A549 (cell line): ENCODE measurements around the gene SH2B3. TPM values are rescaled to one million over a fixed set of nuclear protein-coding genes. Genes with fewer than 3 reads are reported as not detected.

Source experiments
- ATAC-seq, 2 experiments: fragments of 200-7000 bp in 1 of 2; fragments of >200 bp in 1 of 2; cut with Nextera tagmentation in 1 of 2; cut with Tn5 transposase in 1 of 2; 3 replicates each; pipeline versions ENCODE4 v1.8.0 to v1.9.1; 2018 to 2020; ENCODE audit warnings: mild to moderate bottlenecking in 1 of 2, moderate library complexity in 1 of 2
- CTCF ChIA-PET: fragments of 300-600 bp; sonication (Branson Sonifier 250); formaldehyde crosslinking; extraction: SDS; loops from one replicate; lab custom pipeline; 2021; ENCODE audit warnings: antibody characterized with exemption, inconsistent platforms; lab: Yijun Ruan, JAX
- POLR2A ChIA-PET: fragments of 350-600 bp; formaldehyde crosslinking; extraction: SDS; loops from one replicate; lab custom pipeline; 2021; ENCODE audit warnings: antibody characterized with exemption, inconsistent platforms; lab: Yijun Ruan, JAX
- DNase-seq, 2 experiments: peaks; one replicate each; pipeline versions ENCODE4 v3.0.0 to v3.0.0-alpha.2; 2011 to 2016; ENCODE audit warnings: low read depth in 1 of 2, low spot score in 1 of 2
- FAIRE-seq: peaks from 2 replicates; lab custom pipeline; 2011; peaks lifted over from hg19 to GRCh38; lab: Jason Lieb, UNC
- H3K27ac ChIP-seq, 2 experiments: fragments of >200 bp; sonication (Bioruptor Twin); formaldehyde crosslinking; 3 replicates each; pipeline ENCODE4 v1.5.1; 2016 to 2017
- H3K4me1 ChIP-seq: fragments of >200 bp; sonication (Bioruptor Twin); formaldehyde crosslinking; 3 replicates; pipeline ENCODE4 v1.6.1; 2016
- H3K4me2 ChIP-seq: fragments of >200 bp; sonication (Bioruptor Twin); formaldehyde crosslinking; 3 replicates; pipeline ENCODE4 v1.6.1; 2016
- H3K4me3 ChIP-seq: fragments of >200 bp; sonication (Bioruptor Twin); formaldehyde crosslinking; 3 replicates; pipeline ENCODE4 v1.5.1; 2016
- H3K9me3 ChIP-seq: fragments of >200 bp; sonication (Bioruptor Twin); formaldehyde crosslinking; 3 replicates; pipeline ENCODE4 v1.6.1; 2016
- BCL3 ChIP-seq: fragments of >200 bp; sonication (Bioruptor Twin); formaldehyde crosslinking; IDR thresholded peaks from 3 replicates; pipeline ENCODE4 v1.6.1; 2016
- BHLHE40 ChIP-seq: IDR thresholded peaks from 2 replicates; pipeline ENCODE4 v1.6.1; 2012; ENCODE audit warnings: low read depth, low read length, inconsistent platforms
- CBX2 ChIP-seq: fragments of 200-600 bp; sonication (generic); IDR thresholded peaks from 2 replicates; pipeline ENCODE4 v1.6.1; 2016; ENCODE audit warnings: low read depth, mild to moderate bottlenecking, borderline replicate concordance
- CEBPB ChIP-seq, 2 experiments: fragments of >200 bp in 1 of 2; sonication (Bioruptor Twin) in 1 of 2; formaldehyde crosslinking in 1 of 2; IDR thresholded peaks; 2 replicates each; pipeline ENCODE4 v1.6.1; 2012 to 2016
- CHD4 ChIP-seq: fragments of 200-600 bp; sonication (generic); IDR thresholded peaks from 2 replicates; pipeline ENCODE4 v1.6.1; 2016; ENCODE audit warnings: antibody characterized with exemption, mild to moderate bottlenecking, borderline replicate concordance
- ELK1 ChIP-seq: fragments of 150-350 bp; IDR thresholded peaks from 2 replicates; pipeline ENCODE4 v1.6.1; 2014; ENCODE audit warnings: low read depth, mild to moderate bottlenecking, low read length
- ESRRA ChIP-seq: fragments of 150-350 bp; IDR thresholded peaks from 2 replicates; pipeline ENCODE4 v1.6.1; 2014; ENCODE audit warnings: mild to moderate bottlenecking, low read length, borderline replicate concordance
- FOSL2 ChIP-seq, 2 experiments: fragments of 450-650 bp in 1 of 2; fragments of >200 bp in 1 of 2; sonication (Bioruptor Twin) in 1 of 2; formaldehyde crosslinking; IDR thresholded peaks; 2 replicates each; pipeline versions ENCODE4 v1.5.0 to v1.6.1; 2016 to 2020; ENCODE audit warnings: mild to moderate bottlenecking in 1 of 2, moderate library complexity in 1 of 2
- GATA3 ChIP-seq: IDR thresholded peaks from 2 replicates; pipeline ENCODE4 v1.6.1; 2012; ENCODE audit warnings: borderline replicate concordance
- HOXB13 ChIP-seq: fragments of 250-450 bp; sonication (Bioruptor Pico); IDR thresholded peaks from 2 replicates; pipeline ENCODE4 v1.5.0; 2020; ENCODE audit warnings: low read depth, mild to moderate bottlenecking, moderate library complexity
- HOXB5 ChIP-seq: fragments of 250-450 bp; sonication (Bioruptor Pico); IDR thresholded peaks from 2 replicates; pipeline ENCODE4 v1.5.0; 2020; ENCODE audit warnings: mild to moderate bottlenecking, moderate library complexity
- JUN ChIP-seq, 2 experiments: fragments of >200 bp; sonication (Bioruptor Twin); formaldehyde crosslinking; IDR thresholded peaks; 2 replicates in 1 of 2; 3 replicates in 1 of 2; pipeline ENCODE4 v1.6.1; 2016 to 2017
- KDM1A ChIP-seq: fragments of 200-600 bp; sonication (generic); IDR thresholded peaks from 2 replicates; pipeline ENCODE4 v1.6.1; 2016; ENCODE audit warnings: low read depth, mild to moderate bottlenecking
- KDM5A ChIP-seq: fragments of 200-600 bp; sonication (generic); IDR thresholded peaks from 2 replicates; pipeline ENCODE4 v1.6.1; 2016; ENCODE audit warnings: antibody characterized with exemption, mild to moderate bottlenecking
- MAZ ChIP-seq: fragments of 150-350 bp; IDR thresholded peaks from 2 replicates; pipeline ENCODE4 v1.6.1; 2014; ENCODE audit warnings: antibody characterized with exemption, low read depth, low read length, borderline replicate concordance
- MYC ChIP-seq: IDR thresholded peaks from 2 replicates; pipeline ENCODE4 v1.6.1; 2012; ENCODE audit warnings: mild to moderate bottlenecking, inconsistent platforms, low read length, improper control_type of control experiment, borderline replicate concordance
- NR3C1 ChIP-seq: fragments of >200 bp; sonication (Bioruptor Twin); formaldehyde crosslinking; IDR thresholded peaks from 3 replicates; pipeline ENCODE4 v1.6.1; 2017
- PBX3 ChIP-seq: IDR thresholded peaks from 2 replicates; pipeline ENCODE4 v1.6.1; 2012
- POLR2A ChIP-seq: IDR thresholded peaks from 2 replicates; pipeline ENCODE4 v1.6.1; 2012; ENCODE audit warnings: mild to moderate bottlenecking, low read length
- SMC3 ChIP-seq: fragments of >200 bp; sonication (Bioruptor Twin); formaldehyde crosslinking; IDR thresholded peaks from 3 replicates; pipeline ENCODE4 v1.6.1; 2018; ENCODE audit warnings: inconsistent platforms
- ZNF302 ChIP-seq: fragments of 250-450 bp; sonication (Bioruptor Pico); IDR thresholded peaks from 2 replicates; pipeline ENCODE4 v1.9.0; 2021; ENCODE audit warnings: inconsistent platforms, mild to moderate bottlenecking, moderate library complexity
- ZSCAN20 ChIP-seq: fragments of 250-450 bp; sonication (Bioruptor Pico); IDR thresholded peaks from 2 replicates; pipeline ENCODE4 v1.8.0; 2022; ENCODE audit warnings: mild to moderate bottlenecking, moderate library complexity
- WGBS: methylation state at CpG from one replicate; pipeline ENCODE4 v1.1.6; 2017; ENCODE audit errors: missing lambda C conversion rate; 5-methylcytosine and 5-hydroxymethylcytosine counted together
- polyA plus RNA-seq, 4 experiments: library from polyadenylated mRNA; depleted of rRNA in 3 of 4; stranded (reverse); fragments of >200 nt; fragmentation: RNase III in 1 of 4; extraction: RNeasy Plus Mini Kit Qiagen cat#74134 plus additional on column Dnase treatment in 1 of 4; gene quantifications; 2 replicates in 3 of 4; 3 replicates in 1 of 4; pipeline ENCODE4 v1.2.3, GENCODE V29; 2011 to 2017
- TF ChIP-seq, protein P1 (sequence below): fragments of 250-450 bp; sonication (Bioruptor Pico); IDR thresholded peaks from 2 replicates; pipeline ENCODE4 v1.5.0; 2020; ENCODE audit warnings: low read depth, mild to moderate bottlenecking, moderate library complexity

Gene SH2B3
- polyA plus RNA-seq, 2 of the 4 experiments (the other 2 are of a cell fraction) = 2.3 to 2.5 TPM

DNA sequence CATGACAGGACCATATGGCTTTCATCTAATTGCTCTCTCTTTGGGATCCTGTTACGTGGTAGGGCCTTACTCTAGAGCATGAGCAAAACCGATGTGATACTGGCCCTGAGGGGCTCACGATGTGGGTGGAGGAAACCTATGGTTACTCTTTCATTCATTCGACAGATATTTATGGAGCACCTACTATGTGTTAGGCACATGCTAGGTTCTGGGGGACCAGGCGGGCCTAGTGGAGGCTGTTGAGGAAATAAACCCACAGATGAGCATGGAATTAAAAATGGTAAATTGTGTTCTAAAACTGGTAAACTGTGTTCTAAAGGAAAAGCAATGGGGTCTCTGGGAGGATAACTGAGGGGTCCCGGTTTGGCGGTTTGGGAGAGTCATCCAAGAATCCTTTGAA is 14.8 kb downstream of the SH2B3 start:
- peaks cover 3% of the 10 kb centered on the region; the same call in 2 of the 3 replicates for H3K4me1 ChIP-seq
- no peak overlapping the region for H3K27ac ChIP-seq
- ATAC-seq = no peak
- H3K9me3 ChIP-seq = no peaks in the 10 kb centered on the region
- POLR2A ChIA-PET = no interaction called here
- 89% methylated on average over 7 of the region's 7 CpGs for WGBS
- FAIRE-seq = no peak
- no peak overlapping the region for H3K4me3 ChIP-seq
- CTCF ChIA-PET = interaction anchor here (0.6 to 4.4 kb wide), 3 partner anchors 24 to 181 kb away, joined by 3 to 19 read pairs (median 5); no protein-coding TSS in a partner anchor
- no peak overlapping the region for H3K4me2 ChIP-seq
- no peak for TF ChIP-seq MYC
- TF ChIP-seq KDM1A = no peak
- TF ChIP-seq POLR2A = no peak
- TF ChIP-seq ZSCAN20 (CRISPR knock-in tag) = no peak
- TF ChIP-seq CBX2 = no peak
- TF ChIP-seq, protein P1, sequence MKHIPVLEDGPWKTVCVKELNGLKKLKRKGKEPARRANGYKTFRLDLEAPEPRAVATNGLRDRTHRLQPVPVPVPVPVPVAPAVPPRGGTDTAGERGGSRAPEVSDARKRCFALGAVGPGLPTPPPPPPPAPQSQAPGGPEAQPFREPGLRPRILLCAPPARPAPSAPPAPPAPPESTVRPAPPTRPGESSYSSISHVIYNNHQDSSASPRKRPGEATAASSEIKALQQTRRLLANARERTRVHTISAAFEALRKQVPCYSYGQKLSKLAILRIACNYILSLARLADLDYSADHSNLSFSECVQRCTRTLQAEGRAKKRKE (CRISPR knock-in tag) = no peak
- no peak for TF ChIP-seq CHD4
- TF ChIP-seq HOXB13 (CRISPR knock-in tag) = no peak
- TF ChIP-seq MAZ = no peak
- no peak for TF ChIP-seq JUN (IDR thresholded peaks at IDR 0.05)
- TF ChIP-seq ELK1 = no peak
- TF ChIP-seq GATA3 = no peak
- TF ChIP-seq PBX3 = no peak
- no peak for TF ChIP-seq FOSL2 (IDR thresholded peaks at IDR 0.05)
- TF ChIP-seq FOSL2 (CRISPR knock-in tag; IDR thresholded peaks at IDR 0.05) = no peak
- no peak for TF ChIP-seq ZNF302 (CRISPR knock-in tag)
- no peak for TF ChIP-seq KDM5A
- TF ChIP-seq ESRRA = no peak
- TF ChIP-seq BHLHE40 = no peak
- TF ChIP-seq CEBPB (IDR thresholded peaks at IDR 0.05) = no peak
- TF ChIP-seq NR3C1 = no peak
- no peak for DNase-seq

- H3K4me1 ChIP-seq = peaks cover 10% of the 10 kb centered on the region; the same call in 2 of the 3 replicates
- H3K4me2 ChIP-seq = no peak overlapping the region
- TF ChIP-seq CBX2 = no peak
- no peak for TF ChIP-seq SMC3
- TF ChIP-seq BHLHE40 = no peak
- no peak for TF ChIP-seq BCL3
- no peak for TF ChIP-seq HOXB5 (CRISPR knock-in tag)
- 85% methylated on average over 11 of the region's 11 CpGs for WGBS
- H3K9me3 ChIP-seq = no peaks in the 10 kb centered on the region
- no peak overlapping the region for H3K27ac ChIP-seq
- FAIRE-seq = no peak
- ChIA-PET POLR2A (no interaction called here), CTCF (interaction anchor here (1.6 to 4.4 kb wide), 2 partner anchors 27 to 28 kb away, joined by 5 to 19 read pairs; no protein-coding TSS in a partner anchor)
- ATAC-seq = no peak
- H3K4me3 ChIP-seq = no peak overlapping the region
- DNase-seq = no peak
Measured at GRCh38 chr12:111424189-111424792, 18.6 kb downstream of the SH2B3 start.
